Spleen (tissue), 7 donors: ENCODE measurements around the gene SEPTIN12.

Source experiments
- CTCF ChIP-seq, 11 experiments: fragments of 200-600 bp in 7 of 11; fragments of 450-650 bp in 4 of 11; sonication (generic) in 4 of 11; IDR thresholded peaks in 8 of 11; conservative IDR thresholded peaks in 3 of 11; 1 replicate in 7 of 11; 2 replicates in 4 of 11; pipeline versions ENCODE4 v1.4.0 to v1.8.0; 2016 to 2021; ENCODE audit warnings: antibody characterized with exemption in 11 of 11, inconsistent platforms in 4 of 11, mild to moderate bottlenecking in 1 of 11
- POLR2A ChIP-seq, 3 donors: fragments of 450-650 bp; IDR thresholded peaks; one replicate each; pipeline ENCODE4 v1.5.1; 2017; ENCODE audit warnings: antibody characterized with exemption in 3 of 3, mild to moderate bottlenecking in 1 of 3
- POLR2AphosphoS5 ChIP-seq, 3 donors: sonication (generic); formaldehyde crosslinking; IDR thresholded peaks; one replicate each; pipeline ENCODE4 v1.5.1; 2017; ENCODE audit warnings: antibody characterized with exemption in 3 of 3
- donor health status: DM: no; HTN: no; CAD: no; lungs with moderate emphysema.
- donor health status: DM: no; HTN: no; CAD: no.
- donor health status: DM: no; HTN: no; CAD: no.

DNA sequence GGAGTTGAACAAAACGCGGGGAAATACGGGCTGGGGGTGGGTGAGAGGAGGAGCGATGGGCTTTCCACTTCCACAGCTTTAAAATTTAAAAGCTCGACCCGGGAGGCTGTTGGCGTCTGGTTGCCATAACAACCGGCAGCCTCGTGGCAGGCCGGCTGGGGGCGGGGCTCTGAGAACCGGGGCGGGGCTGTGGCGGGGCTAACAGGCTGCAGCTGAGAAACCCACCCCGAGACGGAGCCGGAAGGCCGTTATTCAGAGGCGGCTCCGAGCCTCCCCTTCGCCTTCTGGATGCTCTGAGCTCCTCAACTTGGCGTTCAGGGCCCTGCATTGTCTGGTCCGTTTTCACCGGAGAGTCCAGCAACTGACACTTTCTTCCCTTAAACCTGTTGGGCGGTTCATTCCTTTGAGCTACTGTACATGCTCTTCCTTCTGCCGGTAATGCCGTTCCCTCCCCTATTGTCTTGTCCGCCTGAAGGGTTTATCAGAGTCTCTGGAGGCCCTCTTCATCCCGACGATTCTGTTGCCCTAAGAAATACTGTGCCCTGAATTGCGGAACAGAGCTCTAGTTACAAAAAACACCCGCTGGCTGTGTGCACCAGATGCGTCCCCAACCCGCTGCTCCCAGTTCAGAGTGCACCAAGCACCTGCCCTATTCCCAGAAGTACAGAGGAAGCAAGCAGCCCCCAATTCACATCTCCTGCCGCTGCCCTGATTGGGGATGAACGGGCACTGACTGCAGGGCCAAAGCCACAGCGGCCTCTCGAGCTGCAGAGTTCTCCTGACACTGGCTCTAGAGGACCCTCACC, 53.2 kb downstream of the SEPTIN12 start:
- no peak for TF ChIP-seq CTCF (IDR thresholded peaks at IDR 0.05 in 8 of 11, conservative IDR thresholded peaks at IDR 0.05 in 3 of 11)
- peak in 2 of 3 donors; percentile 33 to 57 for TF ChIP-seq POLR2AphosphoS5 (IDR thresholded peaks at IDR 0.05)
- TF ChIP-seq POLR2A (IDR thresholded peaks at IDR 0.05), result peak in 1 of 3 donors; percentile 26
